Neural cell (in vitro differentiated cells): ENCODE measurements around the gene HDAC9. TPM values are rescaled to one million over a fixed set of nuclear protein-coding genes. Genes with fewer than 3 reads are reported as not detected.

ENCODE experiments used
- H2AFZ ChIP-seq: fragments of 200-600, 300-800 bp; sonication (generic), shearing (Covaris generic); 2 replicates; pipeline ENCODE4 v1.6.0; 2014; ENCODE audit warnings: low read depth, mild to moderate bottlenecking, antibody characterized with exemption, low read length, moderate library complexity
- H3F3A ChIP-seq: fragments of 200-600 bp; shearing (Covaris generic); 2 replicates; pipeline ENCODE4 v1.6.1; 2016; ENCODE audit warnings: mild to moderate bottlenecking, moderate library complexity, mixed read lengths, antibody characterized with exemption, low read length; ENCODE audit not compliant: insufficient read depth, poor library complexity, severe bottlenecking
- H3K27ac ChIP-seq: fragments of 200-600, 300-800 bp; sonication (generic), shearing (Covaris generic); 2 replicates; pipeline ENCODE4 v1.5.1; 2014; ENCODE audit warnings: mild to moderate bottlenecking, low read length, moderate library complexity
- H3K27me3 ChIP-seq: fragments of 300-800, 200-600 bp; sonication (generic), shearing (Covaris generic); 2 replicates; pipeline ENCODE4 v1.6.0; 2014; ENCODE audit warnings: mild to moderate bottlenecking, low read depth, low read length, moderate library complexity; ENCODE audit not compliant: insufficient read depth
- H3K36me3 ChIP-seq: fragments of 300-800, 200-600 bp; sonication (generic), shearing (Covaris generic); 2 replicates; pipeline ENCODE4 v1.5.1; 2014; ENCODE audit warnings: mild to moderate bottlenecking, antibody characterized with exemption, low read length, moderate library complexity; ENCODE audit not compliant: insufficient read depth
- H3K4me2 ChIP-seq: fragments of 300-800, 200-600 bp; sonication (generic), shearing (Covaris generic); 2 replicates; pipeline ENCODE4 v1.6.0; 2014; ENCODE audit warnings: mild to moderate bottlenecking, low read length
- H3K4me3 ChIP-seq: fragments of 300-800, 200-600 bp; sonication (generic), shearing (Covaris generic); 2 replicates; pipeline ENCODE4 v1.5.1; 2014; ENCODE audit warnings: mild to moderate bottlenecking, low read length, moderate library complexity
- H3K79me2 ChIP-seq: fragments of 200-600 bp; shearing (Covaris generic); replicated peaks from 2 replicates; pipeline ENCODE4 v1.6.0; 2014; ENCODE audit warnings: mild to moderate bottlenecking, low read length, moderate library complexity; ENCODE audit not compliant: insufficient read depth
- H3K9ac ChIP-seq: fragments of 300-800, 200-600 bp; sonication (generic), shearing (Covaris generic); 2 replicates; pipeline ENCODE4 v1.6.1; 2016; ENCODE audit warnings: mild to moderate bottlenecking, low read length, mixed read lengths
- H3K9me2 ChIP-seq: fragments of 200-600 bp; shearing (Covaris generic); 2 replicates; pipeline ENCODE4 v1.6.1; 2016; ENCODE audit warnings: mild to moderate bottlenecking, low read length, mixed read lengths; ENCODE audit not compliant: insufficient read depth
- H3K9me3 ChIP-seq: fragments of 200-600, 300-800 bp; sonication (generic), shearing (Covaris generic); 2 replicates; pipeline ENCODE4 v1.6.1; 2016; ENCODE audit warnings: mild to moderate bottlenecking, mixed run types, low read length, moderate library complexity, mixed read lengths
- H4K20me1 ChIP-seq: fragments of 200-600 bp; shearing (Covaris generic); 2 replicates; pipeline ENCODE4 v1.6.1; 2016; ENCODE audit warnings: mild to moderate bottlenecking, mixed run types; ENCODE audit not compliant: insufficient read depth
- EP300 ChIP-seq: fragments of 450-650 bp; conservative IDR thresholded peaks from 2 replicates; pipeline ENCODE4 v1.6.1; 2014; ENCODE audit warnings: antibody characterized with exemption, mild to moderate bottlenecking, moderate library complexity; ENCODE audit not compliant: poor library complexity, severe bottlenecking
- EZH2 ChIP-seq: fragments of 200-600, 300-800 bp; shearing (Covaris generic), sonication (generic); IDR thresholded peaks from 2 replicates; pipeline ENCODE4 v1.6.1; 2014; ENCODE audit warnings: antibody characterized with exemption, low read length, borderline replicate concordance, mild to moderate bottlenecking; ENCODE audit not compliant: insufficient read depth, poor library complexity, severe bottlenecking
- MXI1 ChIP-seq: fragments of 450-650 bp; conservative IDR thresholded peaks from 2 replicates; pipeline ENCODE4 v1.6.1; 2014; ENCODE audit warnings: antibody characterized with exemption, mild to moderate bottlenecking; ENCODE audit not compliant: poor library complexity, severe bottlenecking
- POLR2AphosphoS5 ChIP-seq: IDR thresholded peaks from 2 replicates; pipeline ENCODE4 v1.6.1; 2012
- SMC3 ChIP-seq: fragments of 450-650 bp; conservative IDR thresholded peaks from 2 replicates; pipeline ENCODE4 v1.6.1; 2014; ENCODE audit warnings: antibody characterized with exemption, mild to moderate bottlenecking, moderate library complexity; ENCODE audit not compliant: poor library complexity
- TAF1 ChIP-seq: IDR thresholded peaks from 2 replicates; pipeline ENCODE4 v1.6.1; 2012; ENCODE audit warnings: low read depth
- polyA plus RNA-seq: library from polyadenylated mRNA; depleted of rRNA; stranded (reverse); fragments of >200 nt; gene quantifications from 2 replicates; pipeline ENCODE4 v1.2.3, GENCODE V29; 2014
- TF ChIP-seq, protein P1 (sequence below): IDR thresholded peaks from 2 replicates; pipeline ENCODE4 v1.6.1; 2012; ENCODE audit warnings: borderline replicate concordance
- TF ChIP-seq, protein P2 (sequence below): fragments of 450-650 bp; IDR thresholded peaks from 2 replicates; pipeline ENCODE4 v1.5.1; 2014; ENCODE audit warnings: antibody characterized with exemption, mild to moderate bottlenecking, moderate library complexity; ENCODE audit not compliant: poor library complexity, severe bottlenecking

Gene HDAC9
- polyA plus RNA-seq, 1 donor from 2014 or later: 15.9 TPM

GRCh38 chr7:18450019-18450418, 45.5 kb upstream of the HDAC9 start:
- H3K36me3 ChIP-seq: no peaks in the 10 kb centered on the region
- no peaks in the 10 kb centered on the region for H3F3A ChIP-seq
- H4K20me1 ChIP-seq: no peaks in the 10 kb centered on the region
- H3K9me3 ChIP-seq: no peaks in the 10 kb centered on the region
- H2AFZ ChIP-seq: no peak overlapping the region
- H3K9me2 ChIP-seq: no peaks in the 10 kb centered on the region
- H3K27ac ChIP-seq: no peak overlapping the region
- H3K9ac ChIP-seq: no peak overlapping the region
- H3K4me3 ChIP-seq: no peak overlapping the region
- TF ChIP-seq MXI1: no peak
- no peak for TF ChIP-seq EP300
- TF ChIP-seq, protein P1, sequence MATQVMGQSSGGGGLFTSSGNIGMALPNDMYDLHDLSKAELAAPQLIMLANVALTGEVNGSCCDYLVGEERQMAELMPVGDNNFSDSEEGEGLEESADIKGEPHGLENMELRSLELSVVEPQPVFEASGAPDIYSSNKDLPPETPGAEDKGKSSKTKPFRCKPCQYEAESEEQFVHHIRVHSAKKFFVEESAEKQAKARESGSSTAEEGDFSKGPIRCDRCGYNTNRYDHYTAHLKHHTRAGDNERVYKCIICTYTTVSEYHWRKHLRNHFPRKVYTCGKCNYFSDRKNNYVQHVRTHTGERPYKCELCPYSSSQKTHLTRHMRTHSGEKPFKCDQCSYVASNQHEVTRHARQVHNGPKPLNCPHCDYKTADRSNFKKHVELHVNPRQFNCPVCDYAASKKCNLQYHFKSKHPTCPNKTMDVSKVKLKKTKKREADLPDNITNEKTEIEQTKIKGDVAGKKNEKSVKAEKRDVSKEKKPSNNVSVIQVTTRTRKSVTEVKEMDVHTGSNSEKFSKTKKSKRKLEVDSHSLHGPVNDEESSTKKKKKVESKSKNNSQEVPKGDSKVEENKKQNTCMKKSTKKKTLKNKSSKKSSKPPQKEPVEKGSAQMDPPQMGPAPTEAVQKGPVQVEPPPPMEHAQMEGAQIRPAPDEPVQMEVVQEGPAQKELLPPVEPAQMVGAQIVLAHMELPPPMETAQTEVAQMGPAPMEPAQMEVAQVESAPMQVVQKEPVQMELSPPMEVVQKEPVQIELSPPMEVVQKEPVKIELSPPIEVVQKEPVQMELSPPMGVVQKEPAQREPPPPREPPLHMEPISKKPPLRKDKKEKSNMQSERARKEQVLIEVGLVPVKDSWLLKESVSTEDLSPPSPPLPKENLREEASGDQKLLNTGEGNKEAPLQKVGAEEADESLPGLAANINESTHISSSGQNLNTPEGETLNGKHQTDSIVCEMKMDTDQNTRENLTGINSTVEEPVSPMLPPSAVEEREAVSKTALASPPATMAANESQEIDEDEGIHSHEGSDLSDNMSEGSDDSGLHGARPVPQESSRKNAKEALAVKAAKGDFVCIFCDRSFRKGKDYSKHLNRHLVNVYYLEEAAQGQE: no peak
- TF ChIP-seq TAF1: no peak
- no peak overlapping the region for H3K4me2 ChIP-seq
- H3K79me2 ChIP-seq: no peaks in the 10 kb centered on the region
- no peaks in the 10 kb centered on the region for H3K27me3 ChIP-seq

DNA sequence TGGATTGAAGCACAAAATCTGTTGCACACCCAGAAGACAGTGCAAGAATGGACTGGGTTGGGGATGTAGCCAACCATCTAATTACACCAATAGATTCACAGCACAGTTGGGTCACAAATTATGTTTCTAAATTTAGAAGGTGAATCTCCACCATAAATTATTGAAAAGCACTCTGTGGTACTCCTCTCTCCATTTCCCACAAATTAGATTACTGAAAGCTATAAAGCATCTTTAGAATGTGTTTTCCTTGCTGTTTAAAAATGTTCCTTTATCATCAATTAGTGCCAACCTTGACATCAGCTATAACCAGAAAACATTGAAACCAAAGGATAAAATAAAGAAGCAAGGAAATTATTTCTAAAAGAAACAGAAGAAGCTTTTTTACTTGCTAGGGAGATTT, 39.9 kb upstream of the HDAC9 start:
- H3F3A ChIP-seq: no peaks in the 10 kb centered on the region
- H3K9me2 ChIP-seq: no peaks in the 10 kb centered on the region
- TF ChIP-seq, protein P1: no peak
- TF ChIP-seq, protein P2, sequence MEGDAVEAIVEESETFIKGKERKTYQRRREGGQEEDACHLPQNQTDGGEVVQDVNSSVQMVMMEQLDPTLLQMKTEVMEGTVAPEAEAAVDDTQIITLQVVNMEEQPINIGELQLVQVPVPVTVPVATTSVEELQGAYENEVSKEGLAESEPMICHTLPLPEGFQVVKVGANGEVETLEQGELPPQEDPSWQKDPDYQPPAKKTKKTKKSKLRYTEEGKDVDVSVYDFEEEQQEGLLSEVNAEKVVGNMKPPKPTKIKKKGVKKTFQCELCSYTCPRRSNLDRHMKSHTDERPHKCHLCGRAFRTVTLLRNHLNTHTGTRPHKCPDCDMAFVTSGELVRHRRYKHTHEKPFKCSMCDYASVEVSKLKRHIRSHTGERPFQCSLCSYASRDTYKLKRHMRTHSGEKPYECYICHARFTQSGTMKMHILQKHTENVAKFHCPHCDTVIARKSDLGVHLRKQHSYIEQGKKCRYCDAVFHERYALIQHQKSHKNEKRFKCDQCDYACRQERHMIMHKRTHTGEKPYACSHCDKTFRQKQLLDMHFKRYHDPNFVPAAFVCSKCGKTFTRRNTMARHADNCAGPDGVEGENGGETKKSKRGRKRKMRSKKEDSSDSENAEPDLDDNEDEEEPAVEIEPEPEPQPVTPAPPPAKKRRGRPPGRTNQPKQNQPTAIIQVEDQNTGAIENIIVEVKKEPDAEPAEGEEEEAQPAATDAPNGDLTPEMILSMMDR: no peak
- TF ChIP-seq POLR2AphosphoS5 (no peak), SMC3 (no peak), MXI1 (no peak), TAF1 (no peak), EZH2 (no peak)
- H3K9me3 ChIP-seq: no peaks in the 10 kb centered on the region
- no peak overlapping the region for H3K4me3 ChIP-seq
- H3K4me2 ChIP-seq: no peak overlapping the region
- no peaks in the 10 kb centered on the region for H3K79me2 ChIP-seq
- H3K9ac ChIP-seq: no peak overlapping the region
- H2AFZ ChIP-seq: no peak overlapping the region
- H4K20me1 ChIP-seq: no peaks in the 10 kb centered on the region
- no peaks in the 10 kb centered on the region for H3K36me3 ChIP-seq
- no peak overlapping the region for H3K27ac ChIP-seq
- no peaks in the 10 kb centered on the region for H3K27me3 ChIP-seq
